GM23338 (cell line): ENCODE results near the gene STN1.

Experiments
- CREB1 ChIP-seq: fragments of 250-450 bp; sonication (Bioruptor Pico); IDR thresholded peaks from 2 replicates; pipeline ENCODE4 v1.5.0; 2020; ENCODE audit warnings: low read depth, mild to moderate bottlenecking, moderate library complexity
- CTCF ChIP-seq, 2 experiments: fragments of 200-600 bp in 1 of 2; sonication (generic) in 1 of 2; conservative IDR thresholded peaks; 2 replicates each; pipeline versions ENCODE4 v1.5.1 to v1.6.1; 2016 to 2017; ENCODE audit warnings: antibody characterized with exemption in 2 of 2, low read depth in 2 of 2, mild to moderate bottlenecking in 2 of 2, moderate library complexity in 1 of 2
- EZH2 ChIP-seq: fragments of 200-600 bp; sonication (generic); IDR thresholded peaks from one replicate; pipeline ENCODE4 v1.8.0; 2017; ENCODE audit warnings: antibody characterized with exemption, mild to moderate bottlenecking, low read depth; ENCODE audit not compliant: unreplicated experiment
- EZH2phosphoT487 ChIP-seq: fragments of 200-600 bp; sonication (generic); IDR thresholded peaks from one replicate; pipeline ENCODE4 v1.8.1; 2018; ENCODE audit warnings: antibody characterized with exemption; ENCODE audit not compliant: unreplicated experiment
- POLR2AphosphoS5 ChIP-seq: IDR thresholded peaks from 2 replicates; pipeline ENCODE4 v1.6.1; 2016; ENCODE audit warnings: antibody characterized with exemption, low read depth
- REST ChIP-seq: IDR thresholded peaks from one replicate; pipeline ENCODE4 v1.6.1; 2018; ENCODE audit warnings: antibody characterized with exemption; ENCODE audit not compliant: unreplicated experiment
- ZNF114 ChIP-seq: fragments of 250-450 bp; sonication (Bioruptor Pico); IDR thresholded peaks from 2 replicates; pipeline ENCODE4 v1.5.0; 2020; ENCODE audit warnings: mild to moderate bottlenecking, moderate library complexity

- no peak for TF ChIP-seq CTCF (conservative IDR thresholded peaks at IDR 0.05; ENCODE audit: low read depth in 2 of 2)
- TF ChIP-seq EZH2: no peak
- TF ChIP-seq EZH2phosphoT487: no peak
- TF ChIP-seq CREB1: no peak
- no peak for TF ChIP-seq REST
- TF ChIP-seq POLR2AphosphoS5: no peak
- no peak for TF ChIP-seq ZNF114 (CRISPR knock-in tag)
Measured at GRCh38 chr10:103912759-103913158, 5.2 kb downstream of the STN1 start.
